Forelimb muscle (tissue), 1 donor: ENCODE data around the gene DOCK10. TPM values are rescaled to one million over a fixed set of nuclear protein-coding genes. Genes with fewer than 3 reads are reported as not detected.

Experiments
- DNase-seq: peaks from one replicate; pipeline ENCODE4 v3.0.0-alpha.2; 2013; ENCODE audit warnings: low read depth
- polyA plus RNA-seq: library from polyadenylated mRNA; unstranded; fragments of 120-200 nt; gene quantifications from one replicate; pipeline ENCODE4 v1.2.1, GENCODE V29; 2013; ENCODE audit not compliant: insufficient read length

DOCK10 gene
- polyA plus RNA-seq, 1 donor = 16.3 TPM

- DNase-seq = no peak
These were observed 939 bp downstream of the DOCK10 start for GRCh38 chr2:225041207-225041850.

GRCh38 chr2:225040856-225041206 lies 1.4 kb downstream of the DOCK10 start:
- no peak for DNase-seq

GRCh38 chr2:225040142-225040541 lies 2.1 kb downstream of the DOCK10 start:
- no peak for DNase-seq

- DNase-seq = no peak
These were observed 4.1 kb downstream of the DOCK10 start for GRCh38 chr2:225038231-225038523.

GRCh38 chr2:225037415-225038230 lies 4.6 kb downstream of the DOCK10 start:
- no peak for DNase-seq

GRCh38 chr2:225036431-225036830 lies 5.8 kb downstream of the DOCK10 start:
- no peak for DNase-seq

GRCh38 chr2:225033440-225034318 lies 8.6 kb downstream of the DOCK10 start:
- DNase-seq = no peak

- DNase-seq = no peak
These were observed 10.0 kb downstream of the DOCK10 start for GRCh38 chr2:225032246-225032645.

GRCh38 chr2:225031599-225031998 lies 10.7 kb downstream of the DOCK10 start:
- DNase-seq = no peak

GRCh38 chr2:225030893-225031292 lies 11.4 kb downstream of the DOCK10 start:
- no peak for DNase-seq

GRCh38 chr2:225030203-225030602 lies 12.1 kb downstream of the DOCK10 start:
- no peak for DNase-seq

- no peak for DNase-seq
These were observed 13.7 kb downstream of the DOCK10 start for GRCh38 chr2:225028572-225028971.

- DNase-seq = no peak
These were observed 15.1 kb downstream of the DOCK10 start for GRCh38 chr2:225027061-225027762.

- no peak for DNase-seq
These were observed 16.2 kb downstream of the DOCK10 start for GRCh38 chr2:225025917-225026571.

- DNase-seq = no peak
These were observed 20.1 kb downstream of the DOCK10 start for GRCh38 chr2:225022188-225022587.

- DNase-seq = no peak
These were observed 22.0 kb downstream of the DOCK10 start for GRCh38 chr2:225020168-225020849.

GRCh38 chr2:225019105-225019504 lies 23.2 kb downstream of the DOCK10 start:
- no peak for DNase-seq

GRCh38 chr2:225017713-225018112 lies 24.6 kb downstream of the DOCK10 start:
- DNase-seq = no peak

- no peak for DNase-seq
These were observed 25.1 kb downstream of the DOCK10 start for GRCh38 chr2:225017098-225017685.
